ENCODE results near the gene SCAP. TPM values are rescaled to one million over a fixed set of nuclear protein-coding genes. Genes with fewer than 3 reads are reported as not detected.

SCAP gene
- total and polyA plus RNA-seq, 2 donors (not counting 1 experiment from before 2014, with no cell fraction given): 13.6 to 67.7 TPM

DNA sequence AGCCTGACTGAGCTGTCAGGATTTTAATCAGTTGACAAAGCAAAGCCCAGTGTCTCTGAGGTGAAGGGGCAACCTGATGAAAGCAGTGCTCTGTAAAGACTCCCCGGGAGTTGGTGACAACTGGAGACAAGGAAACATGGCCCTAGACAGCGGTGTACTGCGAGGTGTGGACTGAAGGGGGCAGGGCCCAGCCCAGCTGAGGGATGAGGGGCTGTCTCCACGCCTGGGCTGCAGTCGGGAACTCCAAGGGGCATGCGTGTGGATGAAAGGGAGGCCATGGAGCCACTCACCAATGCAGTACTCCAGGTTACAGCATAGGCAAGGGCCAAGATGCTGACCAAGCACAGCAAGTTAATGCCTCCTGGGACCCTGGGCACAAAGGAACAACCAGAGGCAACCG is 45.1 kb downstream of the SCAP start:
- no peak overlapping the region for H3K9ac ChIP-seq (ENCODE audit: insufficient read depth, low read length)
- H3K4me2 ChIP-seq (ENCODE audit: extremely low read depth, insufficient read depth, low read length): no peak overlapping the region
- no peaks in the 10 kb centered on the region for H3K79me2 ChIP-seq (ENCODE audit: control insufficient read depth, insufficient read depth, low read length)
- TF ChIP-seq, protein P1, sequence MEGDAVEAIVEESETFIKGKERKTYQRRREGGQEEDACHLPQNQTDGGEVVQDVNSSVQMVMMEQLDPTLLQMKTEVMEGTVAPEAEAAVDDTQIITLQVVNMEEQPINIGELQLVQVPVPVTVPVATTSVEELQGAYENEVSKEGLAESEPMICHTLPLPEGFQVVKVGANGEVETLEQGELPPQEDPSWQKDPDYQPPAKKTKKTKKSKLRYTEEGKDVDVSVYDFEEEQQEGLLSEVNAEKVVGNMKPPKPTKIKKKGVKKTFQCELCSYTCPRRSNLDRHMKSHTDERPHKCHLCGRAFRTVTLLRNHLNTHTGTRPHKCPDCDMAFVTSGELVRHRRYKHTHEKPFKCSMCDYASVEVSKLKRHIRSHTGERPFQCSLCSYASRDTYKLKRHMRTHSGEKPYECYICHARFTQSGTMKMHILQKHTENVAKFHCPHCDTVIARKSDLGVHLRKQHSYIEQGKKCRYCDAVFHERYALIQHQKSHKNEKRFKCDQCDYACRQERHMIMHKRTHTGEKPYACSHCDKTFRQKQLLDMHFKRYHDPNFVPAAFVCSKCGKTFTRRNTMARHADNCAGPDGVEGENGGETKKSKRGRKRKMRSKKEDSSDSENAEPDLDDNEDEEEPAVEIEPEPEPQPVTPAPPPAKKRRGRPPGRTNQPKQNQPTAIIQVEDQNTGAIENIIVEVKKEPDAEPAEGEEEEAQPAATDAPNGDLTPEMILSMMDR (conservative IDR thresholded peaks at IDR 0.05 in 1 of 2, IDR thresholded peaks at IDR 0.05 in 1 of 2; ENCODE audit: low read depth in 1 of 2, low read length in 2 of 2): no peak
- no peak for TF ChIP-seq EZH2 (IDR thresholded peaks at IDR 0.05; ENCODE audit: low read length, missing control alignments)
- H3K4me1 ChIP-seq (ENCODE audit: control insufficient read depth, extremely low read depth, insufficient read depth, low read length): no peaks in the 10 kb centered on the region
- no peak for DNase-seq (ENCODE audit: low read depth in 2 of 2)
- H4K20me1 ChIP-seq (ENCODE audit: control insufficient read depth, extremely low read depth, insufficient read depth, low read length): no peaks in the 10 kb centered on the region
- peaks cover 9% of the 10 kb centered on the region for H3K36me3 ChIP-seq (ENCODE audit: control insufficient read depth, insufficient read depth, low read length)
- no peaks in the 10 kb centered on the region for H3K9me3 ChIP-seq (ENCODE audit: control insufficient read depth, insufficient read depth, low read depth, low read length)
- H3K4me3 ChIP-seq (replicated peaks in 1 of 4; ENCODE audit: control extremely low read depth in 1 of 4, insufficient read depth in 1 of 4, low read depth in 3 of 4, low read length in 4 of 4): no peak overlapping the region
- H2AFZ ChIP-seq (ENCODE audit: low read length): no peak overlapping the region
- H3K27ac ChIP-seq (ENCODE audit: insufficient read depth, low read length): no peak overlapping the region
- H3K27me3 ChIP-seq (ENCODE audit: control insufficient read depth, insufficient read depth, low read length): no peaks in the 10 kb centered on the region

DNA sequence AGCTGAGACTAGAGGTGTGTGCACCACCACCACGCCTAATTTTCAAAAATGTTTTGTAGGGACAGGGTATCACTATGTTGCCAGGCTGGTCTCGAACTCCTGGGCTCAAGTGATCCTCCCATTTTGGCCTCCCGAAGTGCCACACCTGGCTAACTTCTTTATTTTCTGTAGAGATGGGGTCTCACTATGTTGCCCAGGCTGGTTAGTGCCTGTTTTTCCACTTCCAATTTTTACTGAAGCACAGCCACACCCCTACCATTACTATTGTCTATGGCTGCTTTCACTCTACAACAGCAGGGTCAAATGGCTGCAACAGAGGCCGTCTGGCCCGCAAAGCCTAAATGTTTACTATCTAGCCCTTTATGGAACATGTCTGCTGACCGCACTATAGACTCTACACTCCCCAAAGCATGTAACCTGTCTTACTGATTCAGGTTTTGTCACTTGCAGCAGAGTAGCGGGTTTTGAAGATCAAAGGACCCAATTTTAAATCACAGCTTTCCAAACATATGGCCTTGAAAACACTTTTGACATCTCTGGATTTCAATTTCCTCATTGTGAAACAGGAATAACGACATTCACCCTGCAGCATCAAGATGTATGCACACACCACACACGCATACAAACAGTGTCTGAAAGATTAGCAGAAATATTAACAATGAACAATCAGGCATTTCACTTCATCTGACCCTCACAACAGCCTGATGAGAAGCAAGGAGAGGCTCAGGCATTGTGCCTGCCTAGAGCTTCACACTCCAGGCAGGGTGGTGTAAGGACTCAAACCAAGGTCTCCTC is 46.1 kb downstream of the SCAP start:
- no peak overlapping the region for H3K4me3 ChIP-seq (replicated peaks in 1 of 4; ENCODE audit: control extremely low read depth in 1 of 4, insufficient read depth in 1 of 4, low read depth in 3 of 4, low read length in 4 of 4)
- H3K9me3 ChIP-seq (ENCODE audit: control insufficient read depth, insufficient read depth, low read depth, low read length): no peaks in the 10 kb centered on the region
- no peak for TF ChIP-seq EZH2 (IDR thresholded peaks at IDR 0.05; ENCODE audit: low read length, missing control alignments)
- TF ChIP-seq, protein P1 (conservative IDR thresholded peaks at IDR 0.05 in 1 of 2, IDR thresholded peaks at IDR 0.05 in 1 of 2; ENCODE audit: low read depth in 1 of 2, low read length in 2 of 2): no peak
- no peak overlapping the region for H3K4me2 ChIP-seq (ENCODE audit: extremely low read depth, insufficient read depth, low read length)
- peaks cover 7% of the 10 kb centered on the region for H3K36me3 ChIP-seq (ENCODE audit: control insufficient read depth, insufficient read depth, low read length)
- H2AFZ ChIP-seq (ENCODE audit: low read length): no peak overlapping the region
- H3K9ac ChIP-seq (ENCODE audit: insufficient read depth, low read length): no peak overlapping the region
- no peaks in the 10 kb centered on the region for H3K27me3 ChIP-seq (ENCODE audit: control insufficient read depth, insufficient read depth, low read length)
- no peak for DNase-seq (ENCODE audit: low read depth in 2 of 2)
- H4K20me1 ChIP-seq (ENCODE audit: control insufficient read depth, extremely low read depth, insufficient read depth, low read length): no peaks in the 10 kb centered on the region
- no peak overlapping the region for H3K27ac ChIP-seq (ENCODE audit: insufficient read depth, low read length)
- H3K79me2 ChIP-seq (ENCODE audit: control insufficient read depth, insufficient read depth, low read length): no peaks in the 10 kb centered on the region
- H3K4me1 ChIP-seq (ENCODE audit: control insufficient read depth, extremely low read depth, insufficient read depth, low read length): no peaks in the 10 kb centered on the region

DNA sequence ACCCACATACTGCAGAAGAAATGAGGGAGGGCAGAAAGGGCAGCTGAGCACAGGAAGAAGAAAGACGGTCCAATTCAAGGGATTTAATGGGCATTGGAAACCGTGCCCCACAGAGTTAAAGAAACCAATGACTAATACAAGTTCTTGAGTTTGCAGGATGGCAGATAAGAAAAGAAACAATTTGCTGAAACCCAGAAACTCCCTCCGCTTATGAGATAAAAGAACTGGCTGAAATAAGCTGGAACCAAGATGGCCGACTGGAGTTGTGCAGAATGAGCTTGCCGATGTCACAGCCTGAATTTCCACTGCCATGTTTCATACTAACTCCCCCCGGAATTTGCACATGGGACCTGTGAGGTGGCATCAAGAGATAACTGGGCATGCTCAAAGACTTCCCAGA is 47.1 kb downstream of the SCAP start:
- Histone ChIP-seq H3K9ac (ENCODE audit: insufficient read depth, low read length) (no peak overlapping the region), H3K4me2 (ENCODE audit: extremely low read depth, insufficient read depth, low read length) (no peak overlapping the region), H3K27ac (ENCODE audit: insufficient read depth, low read length) (no peak overlapping the region), H3K36me3 (ENCODE audit: control insufficient read depth, insufficient read depth, low read length) (peaks cover 5% of the 10 kb centered on the region), H3K79me2 (ENCODE audit: control insufficient read depth, insufficient read depth, low read length) (no peaks in the 10 kb centered on the region), H3K4me1 (ENCODE audit: control insufficient read depth, extremely low read depth, insufficient read depth, low read length) (no peaks in the 10 kb centered on the region), H3K9me3 (ENCODE audit: control insufficient read depth, insufficient read depth, low read depth, low read length) (no peaks in the 10 kb centered on the region), H4K20me1 (ENCODE audit: control insufficient read depth, extremely low read depth, insufficient read depth, low read length) (no peaks in the 10 kb centered on the region), H3K4me3 (replicated peaks in 1 of 4; ENCODE audit: control extremely low read depth in 1 of 4, insufficient read depth in 1 of 4, low read depth in 3 of 4, low read length in 4 of 4) (no peak overlapping the region), H3K27me3 (ENCODE audit: control insufficient read depth, insufficient read depth, low read length) (no peaks in the 10 kb centered on the region), H2AFZ (ENCODE audit: low read length) (no peak overlapping the region)
- no peak for DNase-seq (ENCODE audit: low read depth in 2 of 2)
- no peak for TF ChIP-seq EZH2 (IDR thresholded peaks at IDR 0.05; ENCODE audit: low read length, missing control alignments)
- TF ChIP-seq, protein P1 (conservative IDR thresholded peaks at IDR 0.05 in 1 of 2, IDR thresholded peaks at IDR 0.05 in 1 of 2; ENCODE audit: low read depth in 1 of 2, low read length in 2 of 2): no peak
